Effector memory CD4-positive, alpha-beta T cell (primary cell): ENCODE measurements around the gene PPP1CA.

Experiments
- DNase-seq, 3 donors: peaks; one replicate each; pipeline ENCODE4 v3.0.0-alpha.2; 2020
- H3K27ac ChIP-seq: 2 replicates; pipeline ENCODE4 v1.7.0; 2013; ENCODE audit warnings: mild to moderate bottlenecking, low read length, moderate library complexity; ENCODE audit not compliant: insufficient read depth, poor library complexity, severe bottlenecking
- H3K27me3 ChIP-seq: replicated peaks from 2 replicates; pipeline ENCODE4 v1.7.0; 2013; ENCODE audit warnings: mild to moderate bottlenecking, low read length; ENCODE audit not compliant: insufficient read depth, control insufficient read depth, poor library complexity, severe bottlenecking
- H3K36me3 ChIP-seq: 2 replicates; pipeline ENCODE4 v1.7.0; 2013; ENCODE audit warnings: mild to moderate bottlenecking, low read length, moderate library complexity; ENCODE audit not compliant: control insufficient read depth, insufficient read depth
- H3K4me1 ChIP-seq: 2 replicates; pipeline ENCODE4 v1.7.0; 2013; ENCODE audit warnings: low read length, mild to moderate bottlenecking; ENCODE audit not compliant: control insufficient read depth, insufficient read depth, poor library complexity, severe bottlenecking
- H3K4me3 ChIP-seq: 2 replicates; pipeline ENCODE4 v1.7.0; 2013; ENCODE audit warnings: low read length, low read depth, mild to moderate bottlenecking; ENCODE audit not compliant: insufficient read depth, poor library complexity, severe bottlenecking
- H3K9me3 ChIP-seq: 2 replicates; pipeline ENCODE4 v1.7.0; 2013; ENCODE audit warnings: mild to moderate bottlenecking, low read length, moderate library complexity; ENCODE audit not compliant: control insufficient read depth

The PPP1CA gene

GRCh38 chr11:67369275-67369674 is 32.4 kb downstream of the PPP1CA start:
- peaks cover 64% of the 10 kb centered on the region for H3K4me1 ChIP-seq
- DNase-seq = no peak
- H3K27ac ChIP-seq = no peak overlapping the region
- no peaks in the 10 kb centered on the region for H3K9me3 ChIP-seq
- no peaks in the 10 kb centered on the region for H3K36me3 ChIP-seq
- H3K4me3 ChIP-seq = no peak overlapping the region
- no peaks in the 10 kb centered on the region for H3K27me3 ChIP-seq

- Histone ChIP-seq H3K9me3 (no peaks in the 10 kb centered on the region), H3K4me1 (peaks cover 62% of the 10 kb centered on the region), H3K27me3 (no peaks in the 10 kb centered on the region), H3K4me3 (no peak overlapping the region), H3K36me3 (no peaks in the 10 kb centered on the region), H3K27ac (no peak overlapping the region)
- DNase-seq = no peak
These were observed 33.0 kb downstream of the PPP1CA start for GRCh38 chr11:67368621-67369020.

GRCh38 chr11:67367761-67368227 is 33.9 kb downstream of the PPP1CA start:
- H3K4me1 ChIP-seq = peaks cover 62% of the 10 kb centered on the region
- no peak overlapping the region for H3K4me3 ChIP-seq
- no peak overlapping the region for H3K27ac ChIP-seq

GRCh38 chr11:67366961-67367760 is 34.5 kb downstream of the PPP1CA start:
- Histone ChIP-seq H3K9me3 (no peaks in the 10 kb centered on the region), H3K36me3 (no peaks in the 10 kb centered on the region), H3K27ac (no peak overlapping the region), H3K4me3 (no peak overlapping the region), H3K27me3 (no peaks in the 10 kb centered on the region), H3K4me1 (peaks cover 60% of the 10 kb centered on the region)
- DNase-seq = no peak

More at GRCh38 chr11:67367761-67368227, 33.9 kb downstream of the PPP1CA start:
- Histone ChIP-seq H3K9me3 (no peaks in the 10 kb centered on the region), H3K36me3 (no peaks in the 10 kb centered on the region), H3K27me3 (no peaks in the 10 kb centered on the region)
- DNase-seq = no peak

DNA sequence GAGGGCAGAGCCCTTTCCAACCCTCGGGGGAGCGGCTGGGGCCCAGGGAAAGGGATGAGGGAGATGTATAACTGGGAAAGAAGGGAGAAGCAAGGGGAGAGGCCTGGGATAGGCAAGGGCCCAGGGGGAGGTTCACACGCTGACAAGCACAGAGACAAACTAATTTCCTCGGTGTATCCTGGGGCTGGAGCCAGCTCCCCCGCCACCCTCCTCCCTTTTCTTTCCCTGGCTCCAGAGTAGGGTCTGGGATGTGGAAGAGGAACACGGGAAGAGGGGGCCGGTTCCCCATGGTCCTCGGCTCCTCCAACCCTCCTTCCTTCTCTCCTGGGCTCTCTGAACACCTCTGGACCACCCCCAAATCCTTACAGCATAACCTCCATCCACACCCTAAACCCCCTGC is 35.1 kb downstream of the PPP1CA start:
- DNase-seq = no peak
- Histone ChIP-seq H3K27ac (no peak overlapping the region), H3K36me3 (no peaks in the 10 kb centered on the region)

DNA sequence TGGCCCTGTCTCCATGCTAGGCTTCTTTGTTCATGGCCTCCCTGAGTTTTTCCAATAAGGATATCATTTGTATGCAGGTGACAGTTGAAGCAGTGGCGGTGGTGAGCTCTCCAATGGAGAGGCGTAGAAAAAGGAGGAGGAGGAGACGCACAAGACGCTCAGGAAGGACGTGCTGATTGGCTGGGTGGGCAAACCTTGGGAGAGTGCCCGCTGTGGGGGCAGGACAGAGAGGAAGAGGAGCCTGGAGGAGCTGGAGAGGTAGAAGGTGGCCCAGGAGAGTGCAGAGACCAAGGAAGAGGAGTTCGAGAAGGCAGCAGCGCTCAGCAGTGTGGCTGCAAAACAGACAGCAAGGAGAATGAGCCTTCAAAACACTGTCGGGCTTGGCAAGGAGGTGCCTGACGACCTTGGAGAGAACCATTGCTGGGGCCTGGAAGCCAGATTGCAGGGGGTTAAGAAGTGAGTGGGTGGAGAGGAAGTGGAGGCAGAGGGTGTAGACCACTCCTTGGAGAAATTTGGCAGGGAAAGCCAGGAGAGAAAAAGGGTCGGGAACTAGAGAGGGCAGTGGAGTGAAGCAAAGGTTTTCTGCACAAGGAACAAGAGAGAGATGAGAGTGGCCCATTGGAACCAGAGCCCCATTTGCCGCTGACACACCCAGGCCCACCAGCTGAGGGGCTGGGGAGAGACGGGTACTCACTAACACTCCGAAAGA is 35.8 kb downstream of the PPP1CA start:
- H3K27ac ChIP-seq = no peak overlapping the region
- no peak overlapping the region for H3K4me3 ChIP-seq
- no peaks in the 10 kb centered on the region for H3K9me3 ChIP-seq
- H3K27me3 ChIP-seq = no peaks in the 10 kb centered on the region
- no peak for DNase-seq
- H3K36me3 ChIP-seq = no peaks in the 10 kb centered on the region
- H3K4me1 ChIP-seq = peaks cover 47% of the 10 kb centered on the region

More for the DNA sequence above, 35.1 kb downstream of the PPP1CA start:
- H3K27me3 ChIP-seq = no peaks in the 10 kb centered on the region
- H3K4me1 ChIP-seq = peaks cover 54% of the 10 kb centered on the region
- no peak overlapping the region for H3K4me3 ChIP-seq
- H3K9me3 ChIP-seq = no peaks in the 10 kb centered on the region

GRCh38 chr11:67364783-67365722 is 36.6 kb downstream of the PPP1CA start:
- Histone ChIP-seq H3K36me3 (no peaks in the 10 kb centered on the region), H3K27ac (no peak overlapping the region)
- DNase-seq = no peak

DNA sequence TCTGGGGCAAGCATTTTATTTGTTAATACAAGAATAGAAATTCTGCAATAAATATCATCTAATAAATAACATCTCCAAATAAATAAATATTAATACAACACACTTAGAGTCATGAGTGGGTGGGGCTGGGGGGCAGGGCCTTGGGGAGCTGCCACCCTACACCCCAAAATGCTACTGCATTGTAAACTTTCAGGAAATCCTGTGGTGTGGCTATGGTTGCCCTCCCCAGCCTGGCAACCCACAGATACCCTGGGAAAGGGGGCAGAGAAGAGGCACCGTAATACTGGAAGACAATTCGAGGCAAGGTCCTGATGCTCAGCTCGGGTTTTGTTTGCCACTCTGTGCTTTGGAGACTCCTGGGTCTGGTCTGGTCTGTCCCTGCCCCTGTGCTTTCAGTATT is 37.5 kb downstream of the PPP1CA start:
- Histone ChIP-seq H3K4me1 (peaks cover 30% of the 10 kb centered on the region), H3K27me3 (no peaks in the 10 kb centered on the region), H3K36me3 (no peaks in the 10 kb centered on the region), H3K4me3 (no peak overlapping the region), H3K27ac (no peak overlapping the region), H3K9me3 (no peaks in the 10 kb centered on the region)
- no peak for DNase-seq

More at GRCh38 chr11:67364783-67365722, 36.6 kb downstream of the PPP1CA start:
- Histone ChIP-seq H3K9me3 (no peaks in the 10 kb centered on the region), H3K27me3 (no peaks in the 10 kb centered on the region), H3K4me1 (peaks cover 39% of the 10 kb centered on the region), H3K4me3 (no peak overlapping the region)

- H3K27me3 ChIP-seq = no peaks in the 10 kb centered on the region
- no peak overlapping the region for H3K4me3 ChIP-seq
- peaks cover 26% of the 10 kb centered on the region for H3K4me1 ChIP-seq
- H3K36me3 ChIP-seq = no peaks in the 10 kb centered on the region
- H3K9me3 ChIP-seq = no peaks in the 10 kb centered on the region
- H3K27ac ChIP-seq = no peak overlapping the region
- DNase-seq = no peak
These were observed 43.6 kb downstream of the PPP1CA start for GRCh38 chr11:67357831-67358670.
